Brain microvascular endothelial cell (primary cell): ENCODE data around the gene MEGF11.

Source experiments
- DNase-seq: peaks from one replicate; pipeline ENCODE4 v3.0.0-alpha.2; 2020
- H3K27ac ChIP-seq: fragments of 250-450 bp; sonication (Bioruptor Pico); 2 replicates; pipeline ENCODE4 v1.5.1; 2020; ENCODE audit warnings: mild to moderate bottlenecking, moderate library complexity
- H3K27me3 ChIP-seq: fragments of 250-450 bp; sonication (Bioruptor Pico); replicated peaks from 2 replicates; pipeline ENCODE4 v1.5.1; 2020; ENCODE audit warnings: mild to moderate bottlenecking
- H3K36me3 ChIP-seq: fragments of 250-450 bp; sonication (Bioruptor Pico); replicated peaks from 2 replicates; pipeline ENCODE4 v1.5.1; 2020; ENCODE audit warnings: mild to moderate bottlenecking
- H3K4me3 ChIP-seq: 2 replicates; pipeline ENCODE4 v1.5.1; 2011; ENCODE audit warnings: low read depth, mild to moderate bottlenecking, control low read depth, low read length, moderate library complexity
- CTCF ChIP-seq: IDR thresholded peaks from 2 replicates; pipeline ENCODE4 v1.5.1; 2011; ENCODE audit warnings: low read depth, mild to moderate bottlenecking, moderate library complexity, low read length, control low read depth, inconsistent platforms; ENCODE audit errors: missing control alignments
- in situ Hi-C: cut with HindIII; loops from 2 replicates; pipeline ENCODE4 v1.10.0; 2017; ENCODE audit warnings: low sequenced_read_pairs, low pct_ligation_motif_present

The MEGF11 gene

GRCh38 chr15:66144978-66145725 lies 108.4 kb downstream of the MEGF11 start:
- H3K36me3 ChIP-seq, result no peaks in the 10 kb centered on the region
- peaks cover 4% of the 10 kb centered on the region for H3K27me3 ChIP-seq
- H3K4me3 ChIP-seq, result no peak overlapping the region
- no peak overlapping the region for H3K27ac ChIP-seq
- TF ChIP-seq CTCF, result no peak
- in situ Hi-C loops, result no loop called here
- no peak for DNase-seq

GRCh38 chr15:66142285-66142684 lies 111.3 kb downstream of the MEGF11 start:
- in situ Hi-C loops, result no loop called here
- TF ChIP-seq CTCF, result no peak
- DNase-seq, result no peak
- H3K36me3 ChIP-seq, result no peaks in the 10 kb centered on the region
- no peak overlapping the region for H3K27ac ChIP-seq
- peaks cover 2% of the 10 kb centered on the region for H3K27me3 ChIP-seq
- H3K4me3 ChIP-seq, result no peak overlapping the region

- TF ChIP-seq CTCF, result no peak
- no peaks in the 10 kb centered on the region for H3K36me3 ChIP-seq
- no peak overlapping the region for H3K4me3 ChIP-seq
- H3K27me3 ChIP-seq, result peaks cover 5% of the 10 kb centered on the region
- H3K27ac ChIP-seq, result no peak overlapping the region
- no peak for DNase-seq
- in situ Hi-C loops, result no loop called here
Observed at GRCh38 chr15:66139591-66140207, 113.9 kb downstream of the MEGF11 start.

- in situ Hi-C loops, result no loop called here
- peaks cover 5% of the 10 kb centered on the region for H3K27me3 ChIP-seq
- no peak for TF ChIP-seq CTCF
Observed at GRCh38 chr15:66138892-66139590, 114.5 kb downstream of the MEGF11 start.

GRCh38 chr15:66138096-66138783 lies 115.3 kb downstream of the MEGF11 start:
- no peak for TF ChIP-seq CTCF
- Histone ChIP-seq H3K36me3 (no peaks in the 10 kb centered on the region), H3K4me3 (no peak overlapping the region), H3K27ac (no peak overlapping the region), H3K27me3 (peaks cover 5% of the 10 kb centered on the region)
- no peak for DNase-seq
- in situ Hi-C loops, result no loop called here

More at GRCh38 chr15:66138892-66139590, 114.5 kb downstream of the MEGF11 start:
- Histone ChIP-seq H3K4me3 (no peak overlapping the region), H3K36me3 (no peaks in the 10 kb centered on the region), H3K27ac (no peak overlapping the region)
- no peak for DNase-seq
